ENCODE measurements around the gene CD63. TPM values are rescaled to one million over a fixed set of nuclear protein-coding genes. Genes with fewer than 3 reads are reported as not detected.

Gene CD63
- total and polyA plus RNA-seq, 2 of the 13 experiments (the other 11 are each of a cell fraction or from before 2014, with no cell fraction given): 234 to 277 TPM

DNA sequence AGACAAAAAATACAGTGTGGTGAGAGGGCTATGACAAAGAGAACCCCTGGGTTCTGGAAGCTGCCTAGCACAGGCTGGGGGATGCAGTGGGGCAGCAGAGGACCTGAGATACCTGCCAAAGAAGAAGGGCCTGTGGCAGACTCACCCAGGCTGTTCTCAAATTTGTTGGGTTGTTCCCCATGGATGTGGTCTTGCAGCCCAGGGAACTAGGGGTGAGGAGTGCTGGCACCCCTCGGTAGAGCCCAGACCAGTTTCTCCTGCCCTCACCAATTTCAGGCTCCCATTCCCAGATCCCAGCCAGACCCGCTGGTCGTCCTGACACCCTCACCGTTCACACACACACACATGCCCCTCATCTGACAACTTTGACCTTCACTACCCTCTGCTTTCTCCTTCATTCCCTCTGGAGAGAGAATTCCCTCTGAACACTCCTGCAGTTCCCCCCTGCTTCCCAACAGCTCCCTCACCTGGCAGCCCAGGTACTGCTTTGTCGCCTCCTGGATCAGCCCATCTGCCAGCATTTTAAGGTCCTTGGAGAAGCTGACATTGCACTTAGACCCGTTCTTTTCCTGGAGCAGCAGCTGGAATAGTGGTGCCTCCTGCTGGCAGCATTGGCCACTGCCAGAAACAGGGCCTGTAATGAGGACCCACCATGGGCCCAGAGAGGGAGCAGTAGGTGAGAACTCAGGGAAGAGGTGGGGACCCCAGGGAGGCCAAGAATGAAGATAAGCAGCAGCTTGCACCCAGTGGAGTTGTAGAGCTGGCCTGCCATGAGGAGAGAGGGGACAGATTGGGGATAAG is 8.2 kb upstream of the CD63 start (continued):
- TF ChIP-seq HOMEZ (CRISPR knock-in tag; IDR thresholded peaks at IDR 0.05; ENCODE audit: low read depth): peak; percentile 59; the same call in 1 of the 2 replicates
- TF ChIP-seq THAP11 (CRISPR knock-in tag; IDR thresholded peaks at IDR 0.05): peak; percentile 37; the same call in 1 of the 2 replicates
- TF ChIP-seq RXRA (CRISPR knock-in tag; IDR thresholded peaks at IDR 0.05): peak; percentile 50; the same call in 1 of the 2 replicates
- TF ChIP-seq ZFP1 (CRISPR knock-in tag; IDR thresholded peaks at IDR 0.05): 0 out of 2 replicates have a peak, but pooled peaks have one; percentile 29
- TF ChIP-seq RAD21 (CRISPR knock-in tag; IDR thresholded peaks at IDR 0.05): peak; percentile 80
- peak; percentile 52; the same call in 1 of the 2 replicates for TF ChIP-seq POGK (CRISPR knock-in tag; conservative IDR thresholded peaks at IDR 0.05)
- TF ChIP-seq PLRG1 (conservative IDR thresholded peaks at IDR 0.05): no peak
- TF ChIP-seq ZNF788 (CRISPR knock-in tag; IDR thresholded peaks at IDR 0.05; ENCODE audit: borderline replicate concordance): no peak; the same call in 1 of the 2 replicates
- TF ChIP-seq ZNF792 (CRISPR knock-in tag; IDR thresholded peaks at IDR 0.05): peak; percentile 75; the same call in 1 of the 2 replicates
- TF ChIP-seq ZFX (CRISPR knock-in tag; IDR thresholded peaks at IDR 0.05; ENCODE audit: low read depth): peak; percentile 60; the same call in 1 of the 2 replicates
- TF ChIP-seq ZNF501 (CRISPR knock-in tag; IDR thresholded peaks at IDR 0.05): 0 out of 2 replicates have a peak, but pooled peaks have one; percentile 44
- TF ChIP-seq, protein P1, sequence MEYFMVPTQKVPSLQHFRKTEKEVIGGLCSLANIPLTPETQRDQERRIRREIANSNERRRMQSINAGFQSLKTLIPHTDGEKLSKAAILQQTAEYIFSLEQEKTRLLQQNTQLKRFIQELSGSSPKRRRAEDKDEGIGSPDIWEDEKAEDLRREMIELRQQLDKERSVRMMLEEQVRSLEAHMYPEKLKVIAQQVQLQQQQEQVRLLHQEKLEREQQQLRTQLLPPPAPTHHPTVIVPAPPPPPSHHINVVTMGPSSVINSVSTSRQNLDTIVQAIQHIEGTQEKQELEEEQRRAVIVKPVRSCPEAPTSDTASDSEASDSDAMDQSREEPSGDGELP (IDR thresholded peaks at IDR 0.05; ENCODE audit: borderline replicate concordance, low read depth): peak; percentile 64; the same call in 1 of the 2 replicates
- peak; percentile 38; the same call in 1 of the 2 replicates for TF ChIP-seq MIER2 (CRISPR knock-in tag; IDR thresholded peaks at IDR 0.05)
- TF ChIP-seq ETV5 (CRISPR knock-in tag; IDR thresholded peaks at IDR 0.05; ENCODE audit: borderline replicate concordance): peak; percentile 42
- peak; percentile 81 for TF ChIP-seq ELF3 (CRISPR knock-in tag; IDR thresholded peaks at IDR 0.05)
- peak; percentile 47; the same call in 1 of the 2 replicates for TF ChIP-seq ARNT2 (CRISPR knock-in tag; IDR thresholded peaks at IDR 0.05; ENCODE audit: low read depth)
- TF ChIP-seq CEBPG (CRISPR knock-in tag; IDR thresholded peaks at IDR 0.05): 0 out of 2 replicates have a peak, but pooled peaks have one; percentile 6
- TF ChIP-seq SALL1 (CRISPR knock-in tag; IDR thresholded peaks at IDR 0.05): peak; percentile 51
- no peak for TF ChIP-seq NONO (IDR thresholded peaks at IDR 0.05)
- peak; percentile 73 for TF ChIP-seq NONO (CRISPR knock-in tag; conservative IDR thresholded peaks at IDR 0.05)
- TF ChIP-seq ZNF691 (CRISPR knock-in tag; IDR thresholded peaks at IDR 0.05; ENCODE audit: borderline replicate concordance, low read depth): peak; percentile 65; the same call in 1 of the 2 replicates
- TF ChIP-seq CREBL2 (CRISPR knock-in tag; IDR thresholded peaks at IDR 0.05; ENCODE audit: borderline replicate concordance): no peak
- peak; percentile 43; the same call in 1 of the 2 replicates for TF ChIP-seq IRF2 (CRISPR knock-in tag; IDR thresholded peaks at IDR 0.05)
- 0 out of 2 replicates have a peak, but pooled peaks have one; percentile 35 for TF ChIP-seq ZNF598 (CRISPR knock-in tag; IDR thresholded peaks at IDR 0.05; ENCODE audit: borderline replicate concordance)
- TF ChIP-seq FOXK1 (CRISPR knock-in tag; IDR thresholded peaks at IDR 0.05; ENCODE audit: borderline replicate concordance, low read depth): peak; percentile 25; the same call in 1 of the 2 replicates
- peak; percentile 59 for TF ChIP-seq ZEB1 (IDR thresholded peaks at IDR 0.05; ENCODE audit: insufficient replicate concordance, low read depth)

All from HepG2 (cell line).